HTR-8/SVneo (cell line): ENCODE data around the gene TMEM239.
A peak's percentile ranks its signal among the peaks of the same experiment; 100 is the strongest.

Experiments used
- DNase-seq: peaks from one replicate; pipeline ENCODE4 v3.0.0; 2011; ENCODE audit warnings: low spot score, mixed read lengths; ENCODE audit not compliant: insufficient read length
- FAIRE-seq: peaks from 2 replicates; lab custom pipeline; 2011; peaks lifted over from hg19 to GRCh38; lab: Jason Lieb, UNC

The TMEM239 gene

GRCh38 chr20:2840967-2841531 lies 24.9 kb downstream of the TMEM239 start:
- FAIRE-seq (peak; percentile 46), DNase-seq (peak; percentile 87)

- no peak for FAIRE-seq
Observed at GRCh38 chr20:2845607-2846006, 29.4 kb downstream of the TMEM239 start.

GRCh38 chr20:2846698-2847097 lies 30.5 kb downstream of the TMEM239 start:
- DNase-seq (no peak), FAIRE-seq (no peak)

More at GRCh38 chr20:2845607-2846006, 29.4 kb downstream of the TMEM239 start:
- DNase-seq = no peak

- DNase-seq = no peak
- FAIRE-seq = no peak
Observed at GRCh38 chr20:2847802-2848201, 31.6 kb downstream of the TMEM239 start.

- DNase-seq (no peak), FAIRE-seq (no peak)
Observed at GRCh38 chr20:2849529-2849928, 33.4 kb downstream of the TMEM239 start.

GRCh38 chr20:2851086-2851485 lies 34.9 kb downstream of the TMEM239 start:
- FAIRE-seq = no peak
- no peak for DNase-seq

- DNase-seq (no peak), FAIRE-seq (no peak)
Observed at GRCh38 chr20:2858591-2858990, 42.4 kb downstream of the TMEM239 start.

- DNase-seq (no peak), FAIRE-seq (no peak)
Observed at GRCh38 chr20:2859330-2860121, 43.4 kb downstream of the TMEM239 start.

GRCh38 chr20:2864626-2865025 lies 48.5 kb downstream of the TMEM239 start:
- no peak for FAIRE-seq
- no peak for DNase-seq

- no peak for FAIRE-seq
Observed at GRCh38 chr20:2865101-2865500, 48.9 kb downstream of the TMEM239 start.

GRCh38 chr20:2865630-2866029 lies 49.5 kb downstream of the TMEM239 start:
- FAIRE-seq (no peak), DNase-seq (no peak)

More at GRCh38 chr20:2865101-2865500, 48.9 kb downstream of the TMEM239 start:
- DNase-seq = no peak

GRCh38 chr20:2866236-2866635 lies 50.1 kb downstream of the TMEM239 start:
- FAIRE-seq (no peak), DNase-seq (no peak)

GRCh38 chr20:2867081-2867864 lies 51.1 kb downstream of the TMEM239 start:
- FAIRE-seq = no peak
- DNase-seq = no peak
